GM12865 (cell line): ENCODE results near the gene GPR37L1.
"Not testable (repeated sequence)": the region's sequence is repeated elsewhere in the genome, so short reads cannot be mapped to it uniquely, and the experiment has no call there.

Experiments
- DNase-seq: peaks from one replicate; pipeline ENCODE4 v3.0.0; 2010; ENCODE audit warnings: low read depth
- H3K4me3 ChIP-seq: 2 replicates; pipeline ENCODE4 v1.5.1; 2011; ENCODE audit warnings: mild to moderate bottlenecking, low read depth, low read length, control low read depth
- TF ChIP-seq, protein P1 (sequence below): IDR thresholded peaks from 2 replicates; pipeline ENCODE4 v1.5.1; 2011; ENCODE audit warnings: low read length, control low read depth, low read depth, inconsistent platforms; ENCODE audit not compliant: insufficient read depth; ENCODE audit errors: missing control alignments

Gene GPR37L1

GRCh38 chr1:202170726-202171125 lies 48.0 kb downstream of the GPR37L1 start:
- H3K4me3 ChIP-seq, result no peak overlapping the region
- TF ChIP-seq, protein P1, sequence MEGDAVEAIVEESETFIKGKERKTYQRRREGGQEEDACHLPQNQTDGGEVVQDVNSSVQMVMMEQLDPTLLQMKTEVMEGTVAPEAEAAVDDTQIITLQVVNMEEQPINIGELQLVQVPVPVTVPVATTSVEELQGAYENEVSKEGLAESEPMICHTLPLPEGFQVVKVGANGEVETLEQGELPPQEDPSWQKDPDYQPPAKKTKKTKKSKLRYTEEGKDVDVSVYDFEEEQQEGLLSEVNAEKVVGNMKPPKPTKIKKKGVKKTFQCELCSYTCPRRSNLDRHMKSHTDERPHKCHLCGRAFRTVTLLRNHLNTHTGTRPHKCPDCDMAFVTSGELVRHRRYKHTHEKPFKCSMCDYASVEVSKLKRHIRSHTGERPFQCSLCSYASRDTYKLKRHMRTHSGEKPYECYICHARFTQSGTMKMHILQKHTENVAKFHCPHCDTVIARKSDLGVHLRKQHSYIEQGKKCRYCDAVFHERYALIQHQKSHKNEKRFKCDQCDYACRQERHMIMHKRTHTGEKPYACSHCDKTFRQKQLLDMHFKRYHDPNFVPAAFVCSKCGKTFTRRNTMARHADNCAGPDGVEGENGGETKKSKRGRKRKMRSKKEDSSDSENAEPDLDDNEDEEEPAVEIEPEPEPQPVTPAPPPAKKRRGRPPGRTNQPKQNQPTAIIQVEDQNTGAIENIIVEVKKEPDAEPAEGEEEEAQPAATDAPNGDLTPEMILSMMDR, result no peak
- no peak for DNase-seq

DNA sequence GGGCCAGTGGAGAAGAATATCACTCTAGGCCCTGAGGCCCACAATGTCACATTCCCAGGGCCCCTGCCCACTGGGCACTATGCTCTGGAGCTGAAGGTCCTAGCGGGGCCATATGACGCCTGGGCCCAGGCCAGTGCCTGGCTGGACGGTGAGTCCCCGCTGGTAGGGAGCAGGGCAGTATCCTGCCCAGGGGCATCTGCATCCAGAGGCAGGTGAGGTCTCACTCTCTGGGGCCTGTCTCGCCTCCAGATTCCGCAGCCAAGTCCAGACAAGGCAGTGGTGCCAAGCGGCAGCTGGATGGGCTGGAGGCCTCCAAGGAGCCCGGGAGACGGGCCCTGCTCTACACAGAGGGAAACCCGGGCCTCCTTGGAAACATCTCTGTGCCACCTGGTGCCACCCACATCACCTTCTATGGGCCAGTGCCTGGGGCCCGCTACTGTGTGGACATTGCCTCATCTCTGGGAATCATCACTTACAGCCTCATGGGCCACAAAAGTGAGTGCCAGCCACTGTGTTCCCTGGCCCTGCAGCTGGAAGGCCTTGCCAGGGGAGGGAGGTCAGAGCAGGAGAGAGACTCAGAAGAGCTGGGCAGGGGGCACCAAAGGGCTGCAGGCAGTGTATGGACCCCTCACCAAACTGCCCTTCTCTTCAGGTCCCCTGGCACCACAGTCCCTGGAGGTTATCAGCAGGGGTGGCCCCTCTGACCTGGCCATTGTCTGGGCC lies 48.7 kb downstream of the GPR37L1 start:
- TF ChIP-seq, protein P1, result no peak
- H3K4me3 ChIP-seq, result no peak overlapping the region
- DNase-seq, result no peak

DNA sequence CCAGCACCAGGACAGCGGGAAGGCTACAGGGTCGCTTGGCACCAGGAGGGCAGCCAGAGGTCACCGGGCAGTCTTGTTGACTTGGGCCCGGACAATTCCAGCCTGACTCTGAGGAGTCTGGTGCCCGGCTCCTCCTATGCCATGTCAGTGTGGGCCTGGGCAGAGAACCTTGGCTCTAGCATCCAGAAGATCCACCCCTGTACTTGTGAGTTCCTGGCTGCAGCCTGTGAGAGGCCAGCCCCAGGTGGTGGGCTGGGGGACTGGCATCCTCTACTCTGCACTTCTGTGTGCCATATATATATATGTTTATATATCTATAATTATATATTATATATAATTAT lies 49.3 kb downstream of the GPR37L1 start:
- TF ChIP-seq, protein P1, result no peak
- H3K4me3 ChIP-seq, result no peak overlapping the region
- DNase-seq, result no peak

GRCh38 chr1:202173993-202174392 lies 51.3 kb downstream of the GPR37L1 start:
- no peak for DNase-seq
- TF ChIP-seq, protein P1, result no peak
- no peak overlapping the region for H3K4me3 ChIP-seq

- no peak for DNase-seq
- TF ChIP-seq, protein P1, result no peak
- no peak overlapping the region for H3K4me3 ChIP-seq
Measured at GRCh38 chr1:202176949-202177927, 54.5 kb downstream of the GPR37L1 start.

DNA sequence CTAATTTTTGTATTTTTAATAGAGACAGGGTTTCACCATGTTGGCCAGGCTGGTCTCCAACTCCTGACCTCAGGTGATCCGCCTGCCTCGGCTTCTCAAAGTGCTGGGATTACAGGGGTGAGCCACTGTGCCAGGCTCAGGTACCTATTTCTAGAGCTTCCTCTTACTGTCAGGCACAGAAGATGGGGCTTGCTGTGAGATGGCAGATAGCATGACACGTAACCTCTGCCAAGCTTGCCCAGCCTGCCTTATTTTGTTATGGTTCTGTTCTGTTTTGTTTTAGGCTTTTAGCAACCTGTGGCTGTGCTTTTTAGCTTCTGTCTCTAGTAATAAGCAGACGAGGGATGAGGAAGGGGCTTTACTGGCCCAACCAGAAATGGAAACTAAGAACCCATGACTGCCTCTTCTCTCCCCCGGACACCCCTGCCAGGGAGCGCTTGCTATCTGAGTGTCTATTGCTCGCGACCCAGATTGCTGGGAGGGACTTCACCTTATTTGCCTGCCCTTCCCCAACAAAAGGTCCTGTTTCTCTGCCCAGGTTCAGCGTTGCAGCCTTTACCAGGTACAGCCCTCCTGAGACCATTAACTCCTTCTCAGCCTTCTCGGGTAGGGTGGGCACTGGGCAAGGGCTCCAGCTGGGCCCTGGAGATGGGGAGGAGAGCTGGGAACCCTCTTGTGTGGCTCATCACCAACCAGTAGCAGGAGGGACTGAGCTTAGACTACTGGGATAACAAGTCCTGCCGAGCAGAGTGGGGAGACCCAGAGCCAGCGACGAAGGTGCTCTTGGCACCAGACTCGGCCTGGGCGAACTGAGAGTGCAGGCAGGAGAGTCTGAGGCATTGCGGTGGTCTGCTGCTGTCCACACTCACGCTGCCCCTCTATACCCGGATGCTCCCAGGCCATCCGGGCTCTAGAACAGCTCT lies 57.4 kb downstream of the GPR37L1 start:
- DNase-seq, result no peak
- TF ChIP-seq, protein P1, result no peak
- no peak overlapping the region for H3K4me3 ChIP-seq

- H3K4me3 ChIP-seq, DNase-seq: not testable (repeated sequence)
Measured at GRCh38 chr1:202180751-202181139, 58.0 kb downstream of the GPR37L1 start.
